Skeletal muscle satellite cell (primary cell): ENCODE data around the gene NPY4R.
"Not testable (repeated sequence)": the region's sequence is repeated elsewhere in the genome, so short reads cannot be mapped to it uniquely, and the experiment has no call there.

Source experiments
- H3K27me3 ChIP-seq: 2 replicates; pipeline ENCODE4 v1.7.0; 2013; ENCODE audit warnings: low read length; ENCODE audit not compliant: control insufficient read depth, insufficient read depth
- H3K36me3 ChIP-seq: 2 replicates; pipeline ENCODE4 v1.7.0; 2013; ENCODE audit warnings: mild to moderate bottlenecking, control low read depth, low read length; ENCODE audit not compliant: insufficient read depth
- H3K4me1 ChIP-seq: 2 replicates; pipeline ENCODE4 v1.7.0; 2013; ENCODE audit warnings: low read length; ENCODE audit not compliant: control insufficient read depth, insufficient read depth
- H3K4me2 ChIP-seq: 2 replicates; pipeline ENCODE4 v1.7.0; 2013; ENCODE audit warnings: mild to moderate bottlenecking, low read length
- H3K4me3 ChIP-seq: 2 replicates; pipeline ENCODE4 v1.7.0; 2013; ENCODE audit warnings: low read length
- H3K9ac ChIP-seq: 2 replicates; pipeline ENCODE4 v1.7.0; 2013; ENCODE audit warnings: mild to moderate bottlenecking, low read depth, low read length, moderate library complexity
- H3K9me3 ChIP-seq: replicated peaks from 2 replicates; pipeline ENCODE4 v1.7.0; 2013; ENCODE audit warnings: mild to moderate bottlenecking, control low read depth, low read length

The NPY4R gene

DNA sequence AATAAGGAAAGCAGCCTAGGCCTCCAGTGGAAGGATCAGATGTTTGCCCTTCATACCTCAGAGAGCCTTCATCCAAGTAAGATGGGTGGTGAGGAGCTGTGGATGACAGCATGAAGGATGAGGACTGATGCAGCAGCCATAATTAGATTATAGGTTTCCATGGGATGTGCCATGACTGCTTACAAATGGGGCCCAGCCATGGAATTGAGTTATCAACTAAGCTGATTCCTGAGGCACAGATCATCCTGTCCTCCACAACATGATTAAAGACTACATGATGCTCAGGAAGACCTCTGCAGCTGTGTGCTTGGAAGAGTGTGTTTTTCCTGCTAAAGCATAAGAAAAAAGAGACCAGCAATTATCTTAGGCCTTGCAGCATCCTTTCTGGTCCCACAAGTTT is 54.6 kb downstream of the NPY4R start:
- H3K9ac ChIP-seq, H3K27me3 ChIP-seq, H3K4me1 ChIP-seq, H3K36me3 ChIP-seq, H3K4me3 ChIP-seq, H3K9me3 ChIP-seq, H3K4me2 ChIP-seq: not testable (repeated sequence)
